BJ (cell line): ENCODE measurements around the gene ENHO. TPM values are rescaled to one million over a fixed set of nuclear protein-coding genes. Genes with fewer than 3 reads are reported as not detected.

Experiments
- CTCF ChIA-PET: fragments of 350-600 bp; formaldehyde crosslinking; extraction: SDS; loops from one replicate; lab custom pipeline; 2021; ENCODE audit warnings: antibody characterized with exemption, inconsistent platforms; lab: Yijun Ruan, JAX
- POLR2A ChIA-PET: fragments of 300-600 bp; sonication (Branson Sonifier 250); formaldehyde crosslinking; extraction: SDS; loops from one replicate; lab custom pipeline; 2021; ENCODE audit warnings: antibody characterized with exemption; lab: Charles Lee
- DNase-seq: peaks from one replicate; pipeline ENCODE4 v3.0.0-alpha.2; 2011; ENCODE audit warnings: low read depth
- H3K27me3 ChIP-seq: 2 replicates; pipeline ENCODE4 v1.6.0; 2011; ENCODE audit warnings: low read length; ENCODE audit not compliant: control insufficient read depth, insufficient read depth
- H3K36me3 ChIP-seq: 2 replicates; pipeline ENCODE4 v1.5.1; 2011; ENCODE audit warnings: low read length; ENCODE audit not compliant: control insufficient read depth, insufficient read depth
- H3K4me3 ChIP-seq: 2 replicates; pipeline ENCODE4 v1.5.1; 2011; ENCODE audit warnings: low read depth, mild to moderate bottlenecking, control low read depth, low read length
- polyA plus RNA-seq: library from polyadenylated mRNA; depleted of rRNA; stranded (reverse); fragments of >200 nt; gene quantifications from 2 replicates; pipeline ENCODE4 v1.2.3, GENCODE V29; 2011
- TF ChIP-seq, protein P1 (sequence below): IDR thresholded peaks from 2 replicates; pipeline ENCODE4 v1.5.1; 2011; ENCODE audit warnings: low read depth, mild to moderate bottlenecking, control low read depth, inconsistent platforms, low read length, moderate library complexity; ENCODE audit not compliant: insufficient read depth

ENHO gene
- polyA plus RNA-seq, 1 experiment = 0.11 TPM

DNA sequence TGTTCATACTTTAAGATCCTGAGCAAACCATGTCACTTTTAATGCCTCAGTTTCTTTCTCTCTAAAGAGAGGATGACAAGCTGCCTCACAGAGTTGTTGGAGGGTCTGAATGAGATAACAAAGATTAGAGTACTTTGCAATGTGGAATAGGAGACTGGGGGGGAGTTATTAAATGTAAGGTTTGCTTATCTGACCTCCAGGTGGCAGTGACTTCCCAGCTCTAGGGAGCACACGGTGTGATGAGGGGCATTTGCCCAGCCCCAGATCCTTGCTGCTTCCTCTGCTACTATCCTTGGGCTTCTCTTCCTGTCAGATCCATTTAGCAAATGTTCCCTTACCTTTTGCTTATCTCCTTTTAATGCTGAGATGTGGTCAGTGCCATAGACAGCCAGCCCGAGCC is 30.7 kb downstream of the ENHO start:
- no peak overlapping the region for H3K4me3 ChIP-seq
- ChIA-PET POLR2A (no interaction called here), CTCF (interaction anchor here (1.3 to 3.5 kb wide), 2 partner anchors 9 to 99 kb away, joined by 3 to 20 read pairs; no protein-coding TSS in a partner anchor)
- no peaks in the 10 kb centered on the region for H3K36me3 ChIP-seq
- TF ChIP-seq, protein P1, sequence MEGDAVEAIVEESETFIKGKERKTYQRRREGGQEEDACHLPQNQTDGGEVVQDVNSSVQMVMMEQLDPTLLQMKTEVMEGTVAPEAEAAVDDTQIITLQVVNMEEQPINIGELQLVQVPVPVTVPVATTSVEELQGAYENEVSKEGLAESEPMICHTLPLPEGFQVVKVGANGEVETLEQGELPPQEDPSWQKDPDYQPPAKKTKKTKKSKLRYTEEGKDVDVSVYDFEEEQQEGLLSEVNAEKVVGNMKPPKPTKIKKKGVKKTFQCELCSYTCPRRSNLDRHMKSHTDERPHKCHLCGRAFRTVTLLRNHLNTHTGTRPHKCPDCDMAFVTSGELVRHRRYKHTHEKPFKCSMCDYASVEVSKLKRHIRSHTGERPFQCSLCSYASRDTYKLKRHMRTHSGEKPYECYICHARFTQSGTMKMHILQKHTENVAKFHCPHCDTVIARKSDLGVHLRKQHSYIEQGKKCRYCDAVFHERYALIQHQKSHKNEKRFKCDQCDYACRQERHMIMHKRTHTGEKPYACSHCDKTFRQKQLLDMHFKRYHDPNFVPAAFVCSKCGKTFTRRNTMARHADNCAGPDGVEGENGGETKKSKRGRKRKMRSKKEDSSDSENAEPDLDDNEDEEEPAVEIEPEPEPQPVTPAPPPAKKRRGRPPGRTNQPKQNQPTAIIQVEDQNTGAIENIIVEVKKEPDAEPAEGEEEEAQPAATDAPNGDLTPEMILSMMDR = no peak
- H3K27me3 ChIP-seq = peaks cover 3% of the 10 kb centered on the region; the same call in 1 of the 2 replicates
- no peak for DNase-seq

DNA sequence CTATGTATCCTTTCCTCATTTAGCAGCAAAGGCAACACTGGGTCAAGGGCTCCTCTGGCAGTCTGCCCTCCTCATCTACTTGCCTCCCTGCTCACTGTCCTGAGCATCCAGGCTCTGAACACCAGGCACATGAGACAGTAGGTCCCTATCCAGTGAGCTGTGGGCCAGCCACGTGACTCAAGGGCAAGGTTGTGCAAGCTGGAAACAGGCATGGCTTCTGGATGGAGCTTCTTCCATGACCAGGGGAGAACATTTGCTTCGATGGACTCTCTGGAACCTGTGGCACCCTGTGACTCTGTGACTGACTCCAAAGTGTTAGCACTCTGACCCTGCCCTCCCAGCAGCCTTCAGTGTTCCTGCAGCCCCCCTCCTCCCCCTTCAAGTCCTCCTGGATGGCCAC is 31.2 kb downstream of the ENHO start:
- peaks cover 3% of the 10 kb centered on the region; the same call in 1 of the 2 replicates for H3K27me3 ChIP-seq
- CTCF ChIA-PET = interaction anchor here (0.7 to 3.5 kb wide), 3 partner anchors 9 to 100 kb away, joined by 3 to 20 read pairs (median 3); no protein-coding TSS in a partner anchor

DNA sequence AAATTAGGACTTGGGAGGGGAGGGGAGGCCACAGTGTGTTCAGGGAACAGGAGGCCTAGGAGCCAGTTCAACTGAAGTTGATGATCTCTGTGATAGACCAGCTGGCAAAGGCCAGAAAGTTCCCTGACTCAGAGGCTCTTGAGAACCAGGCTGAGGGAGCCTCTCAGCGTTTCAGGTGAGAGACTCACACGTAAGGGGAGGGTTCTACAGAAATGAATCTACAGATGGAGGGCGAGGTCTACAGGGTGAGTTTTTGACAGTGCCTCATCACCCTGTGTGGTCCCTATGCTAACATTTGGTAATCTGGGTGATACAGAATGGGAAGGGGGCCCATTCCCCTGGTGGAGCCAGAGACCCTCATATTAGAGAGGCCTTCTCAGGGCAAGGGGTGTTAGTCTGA is 32.0 kb downstream of the ENHO start:
- TF ChIP-seq, protein P1 = no peak
- DNase-seq = no peak
- Histone ChIP-seq H3K36me3 (no peaks in the 10 kb centered on the region), H3K27me3 (peaks cover 3% of the 10 kb centered on the region; the same call in 1 of the 2 replicates), H3K4me3 (no peak overlapping the region)
- CTCF ChIA-PET = interaction anchor here (1.0 to 3.5 kb wide), 4 partner anchors 10 to 100 kb away, joined by 3 to 20 read pairs (median 3); no protein-coding TSS in a partner anchor
- POLR2A ChIA-PET = no interaction called here

More for the DNA sequence above, 31.2 kb downstream of the ENHO start:
- no peak for DNase-seq
- H3K36me3 ChIP-seq = no peaks in the 10 kb centered on the region
- no peak overlapping the region for H3K4me3 ChIP-seq
- TF ChIP-seq, protein P1 = no peak
- POLR2A ChIA-PET = no interaction called here

DNA sequence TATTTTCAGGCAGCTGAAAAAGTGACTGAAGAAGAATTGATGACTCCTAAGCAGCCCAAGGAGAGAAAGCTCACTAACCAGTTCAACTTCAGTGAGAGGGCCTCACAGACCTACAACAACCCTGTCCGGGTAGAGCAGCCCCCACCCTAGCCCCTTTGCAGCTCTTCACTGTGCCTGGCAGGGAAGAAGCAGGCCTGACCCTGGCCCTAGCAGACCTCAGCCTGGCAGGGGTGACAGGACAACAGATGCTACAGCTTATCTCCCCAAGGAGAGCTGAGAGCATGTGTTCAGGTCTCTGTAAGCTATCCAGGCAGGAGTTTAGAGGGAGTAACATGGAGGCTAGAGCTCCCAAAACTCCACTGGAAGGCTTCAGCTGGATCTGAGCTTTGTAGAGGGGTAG is 32.4 kb downstream of the ENHO start:
- TF ChIP-seq, protein P1 = no peak
- H3K4me3 ChIP-seq = no peak overlapping the region
- ChIA-PET POLR2A (no interaction called here), CTCF (interaction anchor here (1.0 to 3.5 kb wide), 6 partner anchors 10 to 101 kb away, joined by 3 to 20 read pairs (median 4); no protein-coding TSS in a partner anchor)
- H3K27me3 ChIP-seq = peaks cover 3% of the 10 kb centered on the region; the same call in 1 of the 2 replicates
- no peaks in the 10 kb centered on the region for H3K36me3 ChIP-seq
- DNase-seq = no peak

DNA sequence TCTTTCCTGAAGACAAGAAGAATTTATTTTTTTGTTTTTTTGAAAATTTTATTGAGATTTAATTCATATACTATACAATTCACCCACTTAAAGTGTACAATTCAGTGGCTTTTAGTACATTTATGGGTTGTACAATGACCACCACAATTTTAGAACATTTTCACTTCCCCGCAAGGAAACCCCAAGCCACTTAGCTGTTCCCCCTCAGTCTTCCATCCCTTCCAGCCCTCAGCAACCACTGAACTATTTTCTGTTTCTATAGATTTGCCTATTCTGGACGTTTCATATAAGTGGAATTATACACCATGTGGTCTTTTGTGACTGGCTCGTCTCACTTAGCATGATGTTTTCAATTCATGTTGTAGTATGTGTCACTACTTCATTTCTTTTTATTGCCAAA is 36.2 kb downstream of the ENHO start:
- ChIA-PET CTCF (interaction anchor here (1.3 kb wide), 1 partner anchor 25 kb away, joined by 4 read pairs; no protein-coding TSS in a partner anchor), POLR2A (no interaction called here)
- no peaks in the 10 kb centered on the region for H3K36me3 ChIP-seq
- no peak overlapping the region for H3K4me3 ChIP-seq
- no peak for DNase-seq
- H3K27me3 ChIP-seq = peaks cover 3% of the 10 kb centered on the region
- TF ChIP-seq, protein P1 = no peak
